HCT116 (cell line): ENCODE measurements around the gene NXPE3. TPM values are rescaled to one million over a fixed set of nuclear protein-coding genes. Genes with fewer than 3 reads are reported as not detected.

Experiments used
- ATAC-seq: fragments of 200-7000 bp; cut with Tn5 transposase; 2 replicates; pipeline ENCODE4 v1.9.1; 2020; ENCODE audit warnings: mild to moderate bottlenecking, moderate library complexity
- BruUV-seq: library from RNA; stranded (reverse); fragments of 400-500 nt; replicated peaks from 2 replicates; lab custom pipeline; 2021; lab: Mats Ljungman, UMichigan
- CTCF ChIA-PET: fragments of 300-600 bp; sonication (Branson Sonifier 250); formaldehyde crosslinking; loops from one replicate; lab custom pipeline; 2021; ENCODE audit warnings: antibody characterized with exemption; lab: Charles Lee
- POLR2A ChIA-PET: fragments of 300-600, 350-600 bp; sonication (Branson Sonifier 250); formaldehyde crosslinking; loops from one replicate; lab custom pipeline; 2021; ENCODE audit warnings: antibody characterized with exemption; lab: Charles Lee
- RAD21 ChIA-PET, 2 experiments: fragments of 300-600 bp; sonication (Branson Sonifier 250); formaldehyde crosslinking; loops; one replicate each; lab custom pipeline; 2023; ENCODE audit warnings: low total read pairs in 2 of 2; ENCODE audit not compliant: uncharacterized antibody in 2 of 2, unreplicated experiment in 2 of 2, low non-redundant PET in 1 of 2; lab: Charles Lee
- DNase-seq: peaks from one replicate; pipeline ENCODE4 v3.0.0-alpha.2; 2010; ENCODE audit warnings: low read depth, low spot score
- H2AFZ ChIP-seq: fragments of 200-600 bp; shearing (Covaris generic), sonication (generic); 2 replicates; pipeline ENCODE4 v1.6.1; 2017; ENCODE audit warnings: low read depth, mixed run types, mixed read lengths, antibody characterized with exemption, low read length; ENCODE audit not compliant: poor library complexity, severe bottlenecking
- H3K27ac ChIP-seq: 2 replicates; pipeline ENCODE4 v1.5.1; 2012; ENCODE audit warnings: low read depth, low read length
- H3K27me3 ChIP-seq: fragments of 200-600 bp; sonication (generic); 2 replicates; pipeline ENCODE4 v1.6.1; 2016; ENCODE audit warnings: mixed run types, low read length, mixed read lengths; ENCODE audit not compliant: insufficient read depth
- H3K36me3 ChIP-seq, 2 experiments: fragments of 200-500 bp in 1 of 2; fragments of 200-600 bp in 1 of 2; sonication (Bioruptor generic) in 1 of 2; sonication (generic) in 1 of 2; 2 replicates each; pipeline versions ENCODE4 v1.5.1 to v1.6.1; 2014 to 2016; ENCODE audit warnings: low read length in 2 of 2, inconsistent platforms in 1 of 2, mixed read lengths in 1 of 2, mixed run types in 1 of 2; ENCODE audit not compliant: insufficient read depth in 2 of 2, control insufficient read depth in 1 of 2
- H3K4me1 ChIP-seq, 2 experiments: fragments of 200-600 bp in 1 of 2; sonication (generic) in 1 of 2; 2 replicates each; pipeline versions ENCODE4 v1.5.1 to v1.6.1; 2012 to 2017; ENCODE audit warnings: low read length in 2 of 2, inconsistent platforms in 1 of 2, mild to moderate bottlenecking in 1 of 2, mixed read lengths in 1 of 2, mixed run types in 1 of 2, moderate library complexity in 1 of 2; ENCODE audit not compliant: insufficient read depth in 2 of 2, control insufficient read depth in 1 of 2
- H3K4me2 ChIP-seq: fragments of 200-600 bp; sonication (generic); 2 replicates; pipeline ENCODE4 v1.6.1; 2017; ENCODE audit warnings: mixed run types, low read length, mixed read lengths
- H3K4me3 ChIP-seq, 2 experiments: fragments of 200-600 bp in 1 of 2; sonication (generic) in 1 of 2; replicated peaks in 1 of 2; 2 replicates each; pipeline ENCODE4 v1.5.1; 2011 to 2016; ENCODE audit warnings: low read length in 2 of 2, control low read depth in 1 of 2, low read depth in 1 of 2, mild to moderate bottlenecking in 1 of 2, mixed read lengths in 1 of 2, mixed run types in 1 of 2
- H3K79me2 ChIP-seq: fragments of 200-600 bp; sonication (generic); 2 replicates; pipeline ENCODE4 v1.6.1; 2017; ENCODE audit warnings: mild to moderate bottlenecking, mixed run types, low read length, moderate library complexity, mixed read lengths; ENCODE audit not compliant: insufficient read depth
- H3K9ac ChIP-seq: fragments of 200-600 bp; sonication (generic); 2 replicates; pipeline ENCODE4 v1.6.1; 2016; ENCODE audit warnings: low read length, mixed read lengths
- H3K9me2 ChIP-seq: fragments of 200-600 bp; sonication (generic), shearing (Covaris generic); 2 replicates; pipeline ENCODE4 v1.6.1; 2017; ENCODE audit warnings: mixed run types, mild to moderate bottlenecking, moderate library complexity; ENCODE audit not compliant: insufficient read depth
- H3K9me3 ChIP-seq, 2 experiments: fragments of 200-500 bp in 1 of 2; fragments of 200-600 bp in 1 of 2; sonication (Bioruptor generic) in 1 of 2; sonication (generic) in 1 of 2; 2 replicates each; pipeline ENCODE4 v1.6.1; 2014 to 2017; ENCODE audit warnings: low read length in 2 of 2, mixed read lengths in 2 of 2, inconsistent platforms in 1 of 2, low read depth in 1 of 2, mild to moderate bottlenecking in 1 of 2, mixed run types in 1 of 2, moderate library complexity in 1 of 2; ENCODE audit not compliant: control insufficient read depth in 1 of 2, insufficient read depth in 1 of 2
- H4K20me1 ChIP-seq: fragments of 200-600 bp; sonication (generic), shearing (Covaris generic); 2 replicates; pipeline ENCODE4 v1.6.1; 2017; ENCODE audit warnings: mixed run types, mild to moderate bottlenecking, moderate library complexity; ENCODE audit not compliant: insufficient read depth
- CBX3 ChIP-seq: IDR thresholded peaks from 2 replicates; pipeline ENCODE4 v1.6.1; 2012; ENCODE audit warnings: low read depth
- ELF1 ChIP-seq: IDR thresholded peaks from 2 replicates; pipeline ENCODE4 v1.6.1; 2012; ENCODE audit warnings: low read depth, borderline replicate concordance
- FOSL1 ChIP-seq: IDR thresholded peaks from 2 replicates; pipeline ENCODE4 v1.6.1; 2012; ENCODE audit warnings: low read depth
- POLR2AphosphoS5 ChIP-seq: IDR thresholded peaks from 2 replicates; pipeline ENCODE4 v1.6.1; 2011; ENCODE audit warnings: mild to moderate bottlenecking, low read depth, low read length, moderate library complexity
- SIN3A ChIP-seq: IDR thresholded peaks from 2 replicates; pipeline ENCODE4 v1.6.1; 2012; ENCODE audit warnings: low read depth
- SRF ChIP-seq: IDR thresholded peaks from 2 replicates; pipeline ENCODE4 v1.6.1; 2012; ENCODE audit warnings: low read depth
- TCF7L2 ChIP-seq: IDR thresholded peaks from 2 replicates; pipeline ENCODE4 v1.7.0; 2011; ENCODE audit warnings: borderline replicate concordance, inconsistent platforms; ENCODE audit not compliant: insufficient read depth, insufficient read length; ENCODE audit errors: extremely low read depth
- YY1 ChIP-seq: IDR thresholded peaks from 2 replicates; pipeline ENCODE4 v1.6.1; 2011; ENCODE audit warnings: low read length, low read depth, moderate library complexity, mild to moderate bottlenecking; ENCODE audit not compliant: insufficient replicate concordance; ENCODE audit errors: extremely low read depth
- ZFX ChIP-seq: fragments of 450-650 bp; IDR thresholded peaks from 2 replicates; pipeline ENCODE4 v1.6.1; 2017
- ZNF274 ChIP-seq: fragments of 200-500 bp; sonication (Bioruptor generic); IDR thresholded peaks from 2 replicates; pipeline ENCODE4 v1.6.1; 2014; ENCODE audit warnings: mild to moderate bottlenecking, low read depth, low read length, inconsistent platforms
- intact Hi-C: fragments of 100-400 bp; cut with micrococcal nuclease; formaldehyde crosslinking; loops from 2 replicates; pipeline ENCODE4 v1.10.0; 2022
- total RNA-seq: library from RNA; stranded (reverse); gene quantifications from one replicate; pipeline ENCODE4 v1.2.1, GENCODE V29; 2021; ENCODE audit not compliant: unreplicated experiment
- TF ChIP-seq, protein P1 (sequence below): IDR thresholded peaks from 2 replicates; pipeline ENCODE4 v1.6.1; 2011; ENCODE audit warnings: mild to moderate bottlenecking, low read length, moderate library complexity; ENCODE audit not compliant: insufficient replicate concordance; ENCODE audit errors: extremely low read depth
- TF ChIP-seq, protein P2 (sequence below): IDR thresholded peaks from 2 replicates; pipeline ENCODE4 v1.6.1; 2012; ENCODE audit warnings: low read depth

NXPE3 gene
- total RNA-seq, 1 experiment from 2014 or later = 4.3 TPM

DNA sequence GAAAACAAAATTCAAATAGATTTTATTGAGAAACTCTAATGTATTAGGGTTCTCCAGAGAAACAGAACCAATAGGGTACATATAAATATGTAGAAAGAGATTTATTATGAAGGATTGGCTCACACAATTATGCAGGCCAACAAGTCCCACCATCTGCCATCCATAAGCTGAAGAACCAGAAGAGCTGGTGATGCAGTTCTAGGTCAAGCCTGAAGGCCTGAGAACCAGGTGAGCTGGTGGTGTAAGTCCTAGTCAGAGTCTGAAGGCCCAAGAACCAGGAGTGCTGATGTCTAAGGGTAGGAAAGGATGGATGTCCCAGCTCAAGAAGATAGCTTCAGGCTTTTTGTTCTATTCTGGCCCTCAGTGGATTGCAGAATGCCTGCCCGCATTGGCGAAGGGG, 67.7 kb downstream of the NXPE3 start:
- no peak overlapping the region for H3K9ac ChIP-seq
- no peaks in the 10 kb centered on the region for H3K9me3 ChIP-seq
- no peaks in the 10 kb centered on the region for H3K27me3 ChIP-seq
- ChIA-PET CTCF (no interaction called here), RAD21 (no interaction called here), POLR2A (interaction anchor here (1.4 kb wide), 1 partner anchor 378 kb away, joined by 3 read pairs; no protein-coding TSS in a partner anchor)
- no peak overlapping the region for H3K4me2 ChIP-seq
- DNase-seq (no peak), ATAC-seq (no peak)
- no peak overlapping the region for H3K4me3 ChIP-seq
- TF ChIP-seq ZNF274 = no peak
- no peak for TF ChIP-seq POLR2AphosphoS5
- no peak for TF ChIP-seq CBX3
- TF ChIP-seq, protein P1, sequence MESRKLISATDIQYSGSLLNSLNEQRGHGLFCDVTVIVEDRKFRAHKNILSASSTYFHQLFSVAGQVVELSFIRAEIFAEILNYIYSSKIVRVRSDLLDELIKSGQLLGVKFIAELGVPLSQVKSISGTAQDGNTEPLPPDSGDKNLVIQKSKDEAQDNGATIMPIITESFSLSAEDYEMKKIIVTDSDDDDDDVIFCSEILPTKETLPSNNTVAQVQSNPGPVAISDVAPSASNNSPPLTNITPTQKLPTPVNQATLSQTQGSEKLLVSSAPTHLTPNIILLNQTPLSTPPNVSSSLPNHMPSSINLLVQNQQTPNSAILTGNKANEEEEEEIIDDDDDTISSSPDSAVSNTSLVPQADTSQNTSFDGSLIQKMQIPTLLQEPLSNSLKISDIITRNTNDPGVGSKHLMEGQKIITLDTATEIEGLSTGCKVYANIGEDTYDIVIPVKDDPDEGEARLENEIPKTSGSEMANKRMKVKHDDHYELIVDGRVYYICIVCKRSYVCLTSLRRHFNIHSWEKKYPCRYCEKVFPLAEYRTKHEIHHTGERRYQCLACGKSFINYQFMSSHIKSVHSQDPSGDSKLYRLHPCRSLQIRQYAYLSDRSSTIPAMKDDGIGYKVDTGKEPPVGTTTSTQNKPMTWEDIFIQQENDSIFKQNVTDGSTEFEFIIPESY = no peak
- TF ChIP-seq SRF = no peak
- no peak for TF ChIP-seq ELF1
- TF ChIP-seq, protein P2, sequence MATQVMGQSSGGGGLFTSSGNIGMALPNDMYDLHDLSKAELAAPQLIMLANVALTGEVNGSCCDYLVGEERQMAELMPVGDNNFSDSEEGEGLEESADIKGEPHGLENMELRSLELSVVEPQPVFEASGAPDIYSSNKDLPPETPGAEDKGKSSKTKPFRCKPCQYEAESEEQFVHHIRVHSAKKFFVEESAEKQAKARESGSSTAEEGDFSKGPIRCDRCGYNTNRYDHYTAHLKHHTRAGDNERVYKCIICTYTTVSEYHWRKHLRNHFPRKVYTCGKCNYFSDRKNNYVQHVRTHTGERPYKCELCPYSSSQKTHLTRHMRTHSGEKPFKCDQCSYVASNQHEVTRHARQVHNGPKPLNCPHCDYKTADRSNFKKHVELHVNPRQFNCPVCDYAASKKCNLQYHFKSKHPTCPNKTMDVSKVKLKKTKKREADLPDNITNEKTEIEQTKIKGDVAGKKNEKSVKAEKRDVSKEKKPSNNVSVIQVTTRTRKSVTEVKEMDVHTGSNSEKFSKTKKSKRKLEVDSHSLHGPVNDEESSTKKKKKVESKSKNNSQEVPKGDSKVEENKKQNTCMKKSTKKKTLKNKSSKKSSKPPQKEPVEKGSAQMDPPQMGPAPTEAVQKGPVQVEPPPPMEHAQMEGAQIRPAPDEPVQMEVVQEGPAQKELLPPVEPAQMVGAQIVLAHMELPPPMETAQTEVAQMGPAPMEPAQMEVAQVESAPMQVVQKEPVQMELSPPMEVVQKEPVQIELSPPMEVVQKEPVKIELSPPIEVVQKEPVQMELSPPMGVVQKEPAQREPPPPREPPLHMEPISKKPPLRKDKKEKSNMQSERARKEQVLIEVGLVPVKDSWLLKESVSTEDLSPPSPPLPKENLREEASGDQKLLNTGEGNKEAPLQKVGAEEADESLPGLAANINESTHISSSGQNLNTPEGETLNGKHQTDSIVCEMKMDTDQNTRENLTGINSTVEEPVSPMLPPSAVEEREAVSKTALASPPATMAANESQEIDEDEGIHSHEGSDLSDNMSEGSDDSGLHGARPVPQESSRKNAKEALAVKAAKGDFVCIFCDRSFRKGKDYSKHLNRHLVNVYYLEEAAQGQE = no peak
- no peak for TF ChIP-seq FOSL1
- no peak for TF ChIP-seq SIN3A
- TF ChIP-seq YY1 = no peak
- TF ChIP-seq TCF7L2 = no peak
- no peak for TF ChIP-seq ZFX
- H3K4me1 ChIP-seq = peaks cover 12 to 33% of the 10 kb centered on the region in 2 experiments
- intact Hi-C loops = no loop called here
- no TSS peak for BruUV-seq
- H3K9me2 ChIP-seq = no peaks in the 10 kb centered on the region
- no peaks in the 10 kb centered on the region for H4K20me1 ChIP-seq
- H3K27ac ChIP-seq = no peak overlapping the region
- peaks cover 21% of the 10 kb centered on the region for H3K79me2 ChIP-seq
- no peak overlapping the region for H2AFZ ChIP-seq
- H3K36me3 ChIP-seq = no peaks in the 10 kb centered on the region; a peak in 1 of 4 replicates
